H1 (cell line): ENCODE results near the gene SSBP3. TPM values are rescaled to one million over a fixed set of nuclear protein-coding genes. Genes with fewer than 3 reads are reported as not detected.

Experiments
- ATF2 ChIP-seq: IDR thresholded peaks from 2 replicates; pipeline ENCODE4 v1.6.1; 2012; ENCODE audit warnings: low read length, inconsistent platforms
- polyA plus RNA-seq, 7 experiments: library from polyadenylated mRNA; depleted of rRNA in 3 of 7; stranded (reverse) in 5 of 7; unstranded in 2 of 7; fragments of >200 nt in 5 of 7; fragments of 200-250 nt in 2 of 7; gene quantifications; 1 replicate in 5 of 7; 2 replicates in 1 of 7; 4 replicates in 1 of 7; pipeline versions ENCODE4 v1.2.1 to v1.2.3, GENCODE V29; 2011 to 2013; ENCODE audit warnings: missing spikeins in 2 of 7, mixed read lengths in 2 of 7
- total RNA-seq: library from RNA; stranded (reverse); fragmentation: NEBNext Ultra II Directional; extraction: Animal tissue kit (Norgen Biotek cat#: 25700); gene quantifications from 2 replicates; pipeline ENCODE4 v1.2.1, GENCODE V29; 2021

SSBP3 gene
- total and polyA plus RNA-seq, 2 of the 8 experiments (the other 6 are each of a cell fraction or from before 2014, with no cell fraction given): 99.7 to 133 TPM

DNA sequence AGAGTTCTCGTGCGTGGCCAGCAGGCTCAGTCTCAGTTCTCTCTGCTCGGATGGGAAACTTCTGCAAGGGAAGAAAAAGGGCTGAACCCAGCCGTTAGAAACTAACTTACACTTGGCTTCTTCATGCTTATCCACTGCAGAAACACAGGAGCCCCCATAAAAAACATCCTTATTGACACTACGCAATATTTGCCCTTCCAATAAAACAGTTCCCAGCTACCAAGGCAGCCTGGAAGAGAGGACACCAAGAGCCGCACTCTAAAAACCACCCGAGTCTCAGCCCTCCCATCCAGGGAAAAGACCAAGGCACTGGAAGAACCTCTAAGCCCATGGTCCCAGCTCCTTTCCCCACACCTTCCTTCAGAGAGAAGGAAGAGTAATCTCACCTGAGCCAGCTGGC is 61.1 kb downstream of the SSBP3 start (continued):
- no peak for TF ChIP-seq ATF2
